ENCODE results near the gene MINDY3.

MINDY3 gene

GRCh38 chr10:15729890-15730289, 130.4 kb downstream of the MINDY3 start:
- DNase-seq: no peak
